Psoas muscle (tissue), 8 donors: Measurements from ENCODE around the gene LRRC28. TPM values are rescaled to one million over a fixed set of nuclear protein-coding genes. Genes with fewer than 3 reads are reported as not detected.
A peak's percentile ranks its signal among the peaks of the same experiment; 100 is the strongest.

Source experiments
- ATAC-seq, 4 donors: fragments of 200-7000 bp; cut with Tn5 transposase; one replicate each; pipeline ENCODE4 v1.9.1; 2020; ENCODE audit warnings: moderate library complexity in 3 of 4, mild to moderate bottlenecking in 2 of 4
- DNase-seq, 2 donors: peaks; one replicate each; pipeline ENCODE4 v3.0.0-alpha.2; 2020
- H3K27ac ChIP-seq: fragments of 200-600 bp; one replicate; pipeline ENCODE4 v1.8.0; 2022
- H3K27me3 ChIP-seq, 3 donors: fragments of 200-600 bp in 1 of 3; one replicate each; pipeline versions ENCODE4 v1.6.1 to v1.8.0; 2013 to 2022; ENCODE audit warnings: low read length in 2 of 3, mild to moderate bottlenecking in 2 of 3, moderate library complexity in 1 of 3; ENCODE audit not compliant: insufficient read depth in 3 of 3
- H3K36me3 ChIP-seq, 2 donors: fragments of 200-600 bp in 1 of 2; one replicate each; pipeline versions ENCODE4 v1.6.1 to v1.8.0; 2013 to 2022; ENCODE audit warnings: low read depth in 1 of 2, mild to moderate bottlenecking in 1 of 2, moderate library complexity in 1 of 2; ENCODE audit not compliant: insufficient read depth in 1 of 2
- H3K4me1 ChIP-seq: fragments of 200-600 bp; one replicate; pipeline ENCODE4 v1.8.0; 2022
- H3K4me3 ChIP-seq: fragments of 200-600 bp; one replicate; pipeline ENCODE4 v1.8.0; 2022; ENCODE audit warnings: mild to moderate bottlenecking
- H3K9me3 ChIP-seq: fragments of 200-600 bp; one replicate; pipeline ENCODE4 v1.8.0; 2022
- CTCF ChIP-seq: fragments of 200-600 bp; IDR thresholded peaks from one replicate; pipeline ENCODE4 v1.8.0; 2022; ENCODE audit warnings: antibody characterized with exemption
- WGBS, 3 donors: extraction: QIAGEN DNeasy Blood & Tissue Kit; methylation state at CpG; one replicate each; pipeline versions ENCODE4 v1.1.6 to v1.1.7; 2013; 5-methylcytosine and 5-hydroxymethylcytosine counted together
- intact Hi-C, 2 donors: fragments of 100-400 bp; cut with DNase I; formaldehyde crosslinking; loops; one replicate each; pipeline versions ENCODE4 v1.11.0 to v1.14.2; 2022
- polyA plus RNA-seq, 3 donors: library from polyadenylated mRNA; stranded (reverse); fragments of 200-250 nt; gene quantifications; one replicate each; pipeline ENCODE4 v1.2.3, GENCODE V29; 2013
- total RNA-seq, 4 donors: library from RNA; stranded (reverse); fragmentation: NEBNext Ultra II Directional in 2 of 4; extraction: Animal tissue kit (Norgen Biotek cat#: 25700) in 2 of 4; gene quantifications; one replicate each; pipeline versions ENCODE4 v1.2.1 to v1.2.4, GENCODE V29; 2021 to 2023
- donor health status: healthy with polysubstance abuse.
- donor health status: DM: no; HTN: no; CAD: no; lungs with moderate emphysema.
- donor health status: Bipolar disorder and iron deficiency.
- donor health status: healthy.
- donor health status: DM: yes; HTN: yes; CAD: no.
- donor health status: DM: no; HTN: no; CAD: no.
- donor health status: DM: no; HTN: no; CAD: no.
- donor health status: DM: yes; HTN: yes; CAD: no.

The LRRC28 gene
- total and polyA plus RNA-seq, 7 donors = 8.4 to 31.2 (median 21.0) TPM

GRCh38 chr15:99273801-99274200 lies 22.5 kb downstream of the LRRC28 start:
- DNase-seq (no peak), ATAC-seq (no peak)
- Histone ChIP-seq H3K36me3 (no peaks in the 10 kb centered on the region), H3K27me3 (no peaks in the 10 kb centered on the region), H3K4me1 (no peaks in the 10 kb centered on the region), H3K4me3 (no peak overlapping the region), H3K9me3 (no peaks in the 10 kb centered on the region), H3K27ac (no peak overlapping the region)
- intact Hi-C loops = loop anchor here (5.0 to 10.0 kb wide), 3 partner anchors 434 to 771 kb away; no protein-coding TSS in a partner anchor
- WGBS, 3 donors = 65 to 70% (median 67%) methylated on average over 3 of the region's 3 CpGs
- no peak for TF ChIP-seq CTCF

- Histone ChIP-seq H3K27ac (no peak overlapping the region), H3K27me3 (no peaks in the 10 kb centered on the region), H3K4me1 (no peaks in the 10 kb centered on the region), H3K36me3 (no peaks in the 10 kb centered on the region), H3K4me3 (no peak overlapping the region), H3K9me3 (no peaks in the 10 kb centered on the region)
- TF ChIP-seq CTCF = no peak
- ATAC-seq (no peak), DNase-seq (no peak)
- intact Hi-C loops = loop anchor here in 1 of 2 donors (5.0 to 10.0 kb wide), 2 partner anchors 482 to 770 kb away; no protein-coding TSS in a partner anchor
- 96 to 99% (median 98%) methylated on average over 2 of the region's 2 CpGs for WGBS, 3 donors
These were observed 23.8 kb downstream of the LRRC28 start for GRCh38 chr15:99275061-99275460.

- peak in 2 of 4 donors; percentile 26 to 35 for ATAC-seq
- intact Hi-C loops = loop anchor here in 1 of 2 donors (5.0 to 10.0 kb wide), 2 partner anchors 482 to 769 kb away; no protein-coding TSS in a partner anchor
These were observed 24.3 kb downstream of the LRRC28 start for GRCh38 chr15:99275525-99276128.

GRCh38 chr15:99279290-99279689 lies 28.0 kb downstream of the LRRC28 start:
- no peak overlapping the region for H3K4me3 ChIP-seq
- H3K27ac ChIP-seq = no peak overlapping the region
- H3K4me1 ChIP-seq = peaks cover 7% of the 10 kb centered on the region
- no peaks in the 10 kb centered on the region for H3K36me3 ChIP-seq
- intact Hi-C loops = loop anchor here in 1 of 2 donors (5.0 to 10.0 kb wide), 2 partner anchors 478 to 766 kb away; no protein-coding TSS in a partner anchor
- no peaks in the 10 kb centered on the region for H3K9me3 ChIP-seq
- no peaks in the 10 kb centered on the region for H3K27me3 ChIP-seq
- no peak for DNase-seq
- TF ChIP-seq CTCF = no peak
- WGBS, 3 donors = 83 to 91% (median 86%) methylated on average over 3 of the region's 3 CpGs
- no peak for ATAC-seq

More at GRCh38 chr15:99275525-99276128, 24.3 kb downstream of the LRRC28 start:
- H3K4me1 ChIP-seq = no peaks in the 10 kb centered on the region
- H3K27me3 ChIP-seq = no peaks in the 10 kb centered on the region
- H3K36me3 ChIP-seq = no peaks in the 10 kb centered on the region
- 77 to 88% (median 81%) methylated on average over 9 of the region's 9 CpGs for WGBS, 3 donors
- TF ChIP-seq CTCF = no peak
- no peak overlapping the region for H3K4me3 ChIP-seq
- DNase-seq = no peak
- no peak overlapping the region for H3K27ac ChIP-seq
- no peaks in the 10 kb centered on the region for H3K9me3 ChIP-seq
